GM12891 (cell line): ENCODE data around the gene CARTPT.

Experiments used
- PAX5 ChIP-seq: IDR thresholded peaks from 2 replicates; pipeline ENCODE4 v1.6.1; 2011; ENCODE audit warnings: low read length, moderate library complexity, mild to moderate bottlenecking; ENCODE audit not compliant: insufficient read depth, severe bottlenecking
- POLR2A ChIP-seq: IDR thresholded peaks from 2 replicates; pipeline ENCODE4 v1.6.1; 2011; ENCODE audit warnings: low read depth, low read length, control low read depth
- POLR2AphosphoS5 ChIP-seq: IDR thresholded peaks from 2 replicates; pipeline ENCODE4 v1.6.1; 2011; ENCODE audit warnings: low read depth, low read length, control low read depth
- SPI1 ChIP-seq: IDR thresholded peaks from 2 replicates; pipeline ENCODE4 v1.6.1; 2011; ENCODE audit warnings: low read depth, low read length, control low read depth
- TAF1 ChIP-seq: IDR thresholded peaks from 2 replicates; pipeline ENCODE4 v1.6.1; 2011; ENCODE audit warnings: low read depth, low read length, control low read depth

DNA sequence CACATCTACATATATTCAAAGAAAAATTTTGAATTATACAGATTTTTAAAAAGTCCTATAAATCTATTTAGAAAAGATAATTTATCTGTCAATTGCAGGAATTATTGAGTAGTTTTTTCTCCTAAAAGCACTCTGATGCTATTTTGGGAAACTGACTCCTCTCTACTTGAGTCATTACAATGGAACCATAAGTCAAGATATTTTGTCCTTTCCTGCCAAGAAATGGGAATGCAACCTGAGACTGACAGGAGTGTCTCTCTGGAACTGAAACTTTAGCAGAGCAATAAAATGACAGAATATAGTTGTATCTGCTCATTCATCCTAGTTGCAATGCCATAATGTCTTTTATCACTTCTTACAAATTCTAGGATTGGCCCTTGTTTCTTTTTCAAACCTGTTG, 48.6 kb downstream of the CARTPT start:
- TF ChIP-seq POLR2A, result no peak
- TF ChIP-seq POLR2AphosphoS5, result no peak
- TF ChIP-seq TAF1, result no peak
- TF ChIP-seq SPI1, result no peak
- TF ChIP-seq PAX5, result no peak
